H1 (cell line): ENCODE results near the gene PRELID1. TPM values are rescaled to one million over a fixed set of nuclear protein-coding genes. Genes with fewer than 3 reads are reported as not detected.

Source experiments
- CTCF ChIA-PET: fragments of 300-600 bp; sonication (Branson Sonifier 250); formaldehyde crosslinking; loops from one replicate; lab custom pipeline; 2021; ENCODE audit not compliant: partially characterized antibody; lab: Charles Lee
- POLR2A ChIA-PET: fragments of 300-600 bp; sonication (Branson Sonifier 250); formaldehyde crosslinking; loops from one replicate; lab custom pipeline; 2021; ENCODE audit warnings: inconsistent platforms; ENCODE audit not compliant: partially characterized antibody; lab: Charles Lee
- DNase-seq, 2 experiments: peaks; one replicate each; pipeline versions ENCODE4 v3.0.0 to v3.0.0-alpha.2; 2010 to 2022; ENCODE audit warnings: low spot score in 2 of 2, low read depth in 1 of 2, mixed read lengths in 1 of 2
- FAIRE-seq: peaks from 2 replicates; lab custom pipeline; 2011; peaks lifted over from hg19 to GRCh38; lab: Jason Lieb, UNC
- H2AFZ ChIP-seq: 2 replicates; pipeline ENCODE4 v1.8.1; 2012; ENCODE audit warnings: low read length, inconsistent platforms
- H2AK5ac ChIP-seq: 2 replicates; pipeline ENCODE4 v1.6.1; 2013; ENCODE audit warnings: low read depth, low read length
- H2BK120ac ChIP-seq: replicated peaks from 2 replicates; pipeline ENCODE3; 2013; ENCODE audit warnings: low read depth, low read length, inconsistent platforms
- H2BK12ac ChIP-seq: 2 replicates; pipeline ENCODE4 v1.6.1; 2013; ENCODE audit warnings: low read depth, low read length
- H2BK15ac ChIP-seq: 2 replicates; pipeline ENCODE4 v1.6.1; 2013; ENCODE audit warnings: low read length
- H2BK20ac ChIP-seq: 2 replicates; pipeline ENCODE4 v1.6.1; 2013; ENCODE audit warnings: low read length
- H2BK5ac ChIP-seq: 2 replicates; pipeline ENCODE4 v1.6.1; 2013; ENCODE audit warnings: low read depth, low read length
- H3K14ac ChIP-seq: 2 replicates; pipeline ENCODE4 v1.6.1; 2013; ENCODE audit warnings: inconsistent platforms; ENCODE audit not compliant: insufficient read length
- H3K18ac ChIP-seq: 2 replicates; pipeline ENCODE4 v1.6.1; 2013; ENCODE audit warnings: low read length; ENCODE audit errors: extremely low read depth
- H3K23ac ChIP-seq: 2 replicates; pipeline ENCODE4 v1.6.1; 2013; ENCODE audit warnings: inconsistent platforms; ENCODE audit not compliant: insufficient read length
- H3K23me2 ChIP-seq: 2 replicates; pipeline ENCODE4 v1.6.1; 2013; ENCODE audit warnings: low read depth, low read length
- H3K27ac ChIP-seq: 2 replicates; pipeline ENCODE4 v1.6.1; 2011; ENCODE audit warnings: low read depth, low read length, inconsistent platforms
- H3K27me3 ChIP-seq, 4 experiments: replicated peaks in 1 of 4; 1 replicate in 1 of 4; 2 replicates in 3 of 4; pipeline versions ENCODE4 v1.6.1 to v1.8.1; 2011 to 2013; ENCODE audit warnings: low read length in 3 of 4, mild to moderate bottlenecking in 3 of 4, inconsistent platforms in 2 of 4, mixed read lengths in 2 of 4, moderate library complexity in 1 of 4; ENCODE audit not compliant: control insufficient read depth in 3 of 4, insufficient read depth in 3 of 4; ENCODE audit errors: extremely low read depth in 1 of 4
- H3K36me3 ChIP-seq, 4 experiments: 2 replicates each; pipeline versions ENCODE4 v1.6.1 to v1.8.1; 2011 to 2013; ENCODE audit warnings: mild to moderate bottlenecking in 4 of 4, low read length in 3 of 4, moderate library complexity in 2 of 4, control low read depth in 1 of 4, inconsistent platforms in 1 of 4; ENCODE audit not compliant: insufficient read depth in 4 of 4, control insufficient read depth in 2 of 4
- H3K4ac ChIP-seq: replicated peaks from 2 replicates; pipeline ENCODE3; 2013; ENCODE audit warnings: low read length, low read depth, mixed read lengths, inconsistent platforms; ENCODE audit not compliant: insufficient read length
- H3K4me1 ChIP-seq, 4 experiments: replicated peaks in 1 of 4; 1 replicate in 1 of 4; 2 replicates in 3 of 4; pipeline versions ENCODE4 v1.6.1 to v1.8.1; 2011 to 2013; ENCODE audit warnings: low read length in 3 of 4, inconsistent platforms in 2 of 4, mixed read lengths in 1 of 4; ENCODE audit not compliant: insufficient read depth in 4 of 4, control insufficient read depth in 3 of 4
- H3K4me2 ChIP-seq, 2 experiments: 2 replicates each; pipeline versions ENCODE4 v1.6.1 to v1.8.1; 2011 to 2013; ENCODE audit warnings: low read depth in 2 of 2, low read length in 2 of 2, control low read depth in 1 of 2, inconsistent platforms in 1 of 2, mild to moderate bottlenecking in 1 of 2; ENCODE audit not compliant: insufficient read depth in 1 of 2
- H3K4me3 ChIP-seq, 4 experiments: fragments of 200-600, 300-600 bp in 1 of 4; sonication (generic), shearing (Covaris generic), sonication (Bioruptor Twin) in 1 of 4; 2 replicates each; pipeline versions ENCODE4 v1.5.1 to v1.8.1; 2011 to 2016; ENCODE audit warnings: low read length in 4 of 4, low read depth in 3 of 4, control low read depth in 2 of 4, inconsistent platforms in 2 of 4, mild to moderate bottlenecking in 2 of 4, mixed read lengths in 1 of 4, moderate library complexity in 1 of 4; ENCODE audit not compliant: insufficient read depth in 2 of 4; ENCODE audit errors: extremely low read depth in 1 of 4
- H3K56ac ChIP-seq: replicated peaks from 2 replicates; pipeline ENCODE3; 2013; ENCODE audit warnings: low read depth, mild to moderate bottlenecking, mixed read lengths, low read length, inconsistent platforms; ENCODE audit not compliant: insufficient read length
- H3K79me1 ChIP-seq: 2 replicates; pipeline ENCODE4 v1.6.1; 2013; ENCODE audit warnings: low read depth, low read length, control low read depth
- H3K79me2 ChIP-seq, 2 experiments: 2 replicates each; pipeline versions ENCODE4 v1.6.1 to v1.8.1; 2012 to 2013; ENCODE audit warnings: low read length in 2 of 2, mild to moderate bottlenecking in 2 of 2, inconsistent platforms in 1 of 2; ENCODE audit not compliant: insufficient read depth in 2 of 2, control insufficient read depth in 1 of 2
- H3K9ac ChIP-seq, 4 experiments: replicated peaks in 1 of 4; 1 replicate in 1 of 4; 2 replicates in 3 of 4; pipeline versions ENCODE4 v1.6.1 to v1.8.1; 2011 to 2013; ENCODE audit warnings: low read depth in 3 of 4, low read length in 3 of 4, control low read depth in 2 of 4, mild to moderate bottlenecking in 2 of 4, moderate library complexity in 2 of 4, inconsistent platforms in 1 of 4; ENCODE audit errors: extremely low read depth in 1 of 4
- H3K9me3 ChIP-seq, 2 experiments: 2 replicates each; pipeline versions ENCODE4 v1.6.1 to v1.8.1; 2012 to 2013; ENCODE audit warnings: mild to moderate bottlenecking in 2 of 2, moderate library complexity in 2 of 2, control low read depth in 1 of 2, inconsistent platforms in 1 of 2, low read depth in 1 of 2, low read length in 1 of 2, mixed read lengths in 1 of 2; ENCODE audit not compliant: insufficient read depth in 2 of 2
- H4K20me1 ChIP-seq, 2 experiments: replicated peaks in 1 of 2; 2 replicates each; pipeline versions ENCODE3 to v1.8.1; 2011 to 2013; ENCODE audit warnings: inconsistent platforms in 2 of 2, low read length in 2 of 2, mild to moderate bottlenecking in 1 of 2; ENCODE audit not compliant: insufficient read depth in 2 of 2, control insufficient read depth in 1 of 2
- H4K5ac ChIP-seq: 2 replicates; pipeline ENCODE4 v1.6.1; 2013; ENCODE audit warnings: low read length, low read depth, mixed read lengths, inconsistent platforms; ENCODE audit not compliant: insufficient read length
- H4K8ac ChIP-seq: 2 replicates; pipeline ENCODE4 v1.8.0; 2013; ENCODE audit warnings: mild to moderate bottlenecking, moderate library complexity, low read length, inconsistent platforms; ENCODE audit not compliant: insufficient read depth; ENCODE audit errors: extremely low read depth
- H4K91ac ChIP-seq: replicated peaks from 2 replicates; pipeline ENCODE3; 2013; ENCODE audit warnings: low read length, mixed read lengths, inconsistent platforms; ENCODE audit not compliant: insufficient read length
- ASH2L ChIP-seq: fragments of 200-600, 300-600 bp; sonication (generic); IDR thresholded peaks from one replicate; pipeline ENCODE4 v1.7.1; 2017; ENCODE audit warnings: low read length
- BRCA1 ChIP-seq: IDR thresholded peaks from 2 replicates; pipeline ENCODE4 v1.6.1; 2012; ENCODE audit warnings: low read depth, low read length, improper control_type of control experiment
- CBX5 ChIP-seq: fragments of 300-800, 300-1000 bp; sonication (generic); IDR thresholded peaks from 2 replicates; pipeline ENCODE4 v1.7.1; 2016; ENCODE audit warnings: antibody characterized with exemption, low read length, low read depth
- CHD2 ChIP-seq: IDR thresholded peaks from 2 replicates; pipeline ENCODE4 v1.6.1; 2012; ENCODE audit warnings: low read length, improper control_type of control experiment
- EP300 ChIP-seq, 2 experiments: IDR thresholded peaks; 1 replicate in 1 of 2; 2 replicates in 1 of 2; pipeline ENCODE4 v1.6.1; 2011 to 2012; ENCODE audit warnings: low read depth in 2 of 2, low read length in 2 of 2, mild to moderate bottlenecking in 2 of 2, borderline replicate concordance in 1 of 2, inconsistent platforms in 1 of 2, moderate library complexity in 1 of 2
- EZH2 ChIP-seq: fragments of 200-600 bp; sonication (generic); IDR thresholded peaks from 2 replicates; pipeline ENCODE4 v1.7.1; 2012; ENCODE audit warnings: low read depth, mild to moderate bottlenecking, moderate library complexity, low read length, inconsistent platforms; ENCODE audit not compliant: severe bottlenecking
- KDM5A ChIP-seq: fragments of 200-600 bp; IDR thresholded peaks from 2 replicates; pipeline ENCODE4 v1.7.1; 2012; ENCODE audit warnings: mild to moderate bottlenecking, low read length, inconsistent platforms, mixed read lengths
- POLR2A ChIP-seq, 2 experiments: IDR thresholded peaks; 1 replicate in 1 of 2; 2 replicates in 1 of 2; pipeline ENCODE4 v1.6.1; 2011; ENCODE audit warnings: low read depth in 2 of 2, low read length in 2 of 2, mild to moderate bottlenecking in 2 of 2; ENCODE audit errors: control extremely low read depth in 1 of 2
- POLR2AphosphoS5 ChIP-seq: IDR thresholded peaks from 2 replicates; pipeline ENCODE4 v1.6.1; 2011; ENCODE audit warnings: low read depth, low read length
- POU5F1 ChIP-seq: IDR thresholded peaks from 2 replicates; pipeline ENCODE4 v1.6.1; 2011; ENCODE audit warnings: low read depth, mild to moderate bottlenecking, low read length, moderate library complexity
- SRF ChIP-seq: IDR thresholded peaks from 2 replicates; pipeline ENCODE4 v1.6.1; 2011; ENCODE audit warnings: mild to moderate bottlenecking, low read depth, low read length, moderate library complexity
- YY1 ChIP-seq: IDR thresholded peaks from 2 replicates; pipeline ENCODE4 v1.6.1; 2011; ENCODE audit warnings: low read depth, mild to moderate bottlenecking, low read length
- WGBS, 2 experiments: shearing (Covaris generic) in 1 of 2; methylation state at CpG; one replicate each; pipeline versions ENCODE4 v1.1.6 to v1.1.7; 2013 to 2015; ENCODE audit warnings: low lambda C conversion rate in 2 of 2, mixed read lengths in 2 of 2, inconsistent platforms in 1 of 2, low coverage in 1 of 2, missing lambda C conversion rate in 1 of 2; ENCODE audit not compliant: insufficient replicate concordance in 2 of 2, insufficient coverage in 1 of 2, insufficient read length in 1 of 2; ENCODE audit errors: extremely low coverage in 1 of 2, missing lambda C conversion rate in 1 of 2; 5-methylcytosine and 5-hydroxymethylcytosine counted together
- polyA plus RNA-seq, 7 experiments: library from polyadenylated mRNA; depleted of rRNA in 3 of 7; stranded (reverse) in 5 of 7; unstranded in 2 of 7; fragments of >200 nt in 5 of 7; fragments of 200-250 nt in 2 of 7; gene quantifications; 1 replicate in 5 of 7; 2 replicates in 1 of 7; 4 replicates in 1 of 7; pipeline versions ENCODE4 v1.2.1 to v1.2.3, GENCODE V29; 2011 to 2013; ENCODE audit warnings: missing spikeins in 2 of 7, mixed read lengths in 2 of 7
- total RNA-seq: library from RNA; stranded (reverse); fragmentation: NEBNext Ultra II Directional; extraction: Animal tissue kit (Norgen Biotek cat#: 25700); gene quantifications from 2 replicates; pipeline ENCODE4 v1.2.1, GENCODE V29; 2021
- TF ChIP-seq, protein P1 (sequence below): IDR thresholded peaks from 2 replicates; pipeline ENCODE4 v1.6.1; 2011; ENCODE audit warnings: low read depth, mild to moderate bottlenecking, low read length; ENCODE audit not compliant: insufficient read depth

Gene PRELID1
- total and polyA plus RNA-seq, 2 of the 8 experiments (the other 6 are each of a cell fraction or from before 2014, with no cell fraction given) = 272 to 428 TPM

DNA sequence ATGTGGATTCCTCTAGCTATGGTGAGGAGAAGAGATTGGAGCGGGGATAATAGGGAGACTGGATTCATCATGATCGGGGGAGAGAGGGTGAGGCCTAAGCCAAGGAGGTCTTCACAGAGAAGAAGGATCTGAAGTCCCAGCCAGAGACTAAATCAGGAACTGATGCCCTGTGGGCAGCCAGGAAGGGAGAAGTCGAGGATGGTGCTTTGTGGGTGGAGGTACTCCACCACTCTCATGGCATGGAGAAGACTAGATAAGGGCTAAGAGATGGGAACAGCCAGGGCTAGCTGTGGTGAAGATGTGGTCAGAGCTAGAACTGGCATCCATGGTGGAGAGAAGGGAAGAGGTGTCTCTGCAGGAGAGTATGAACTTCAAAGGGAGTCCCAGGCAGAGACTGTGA is 51.1 kb downstream of the PRELID1 start:
- H2BK12ac ChIP-seq = peak overlapping the region; percentile 50; the same call in 1 of the 2 replicates
- H2AK5ac ChIP-seq = no peak overlapping the region
- WGBS, 2 experiments = 66% methylated on average over 3 of the region's 3 CpGs; no CpG with 5 or more reads in 1 of the 2 experiments
- no peak for DNase-seq
- H3K4ac ChIP-seq = no peak overlapping the region
- no peak overlapping the region for H2BK120ac ChIP-seq
- peaks cover 0 to 5% of the 10 kb centered on the region in 2 experiments for H4K20me1 ChIP-seq
- H3K4me1 ChIP-seq = peaks cover 0 to 10% (median 4%) of the 10 kb centered on the region in 4 experiments; a peak in 4 of 7 replicates
- TF ChIP-seq ASH2L (no peak), POU5F1 (no peak), EP300 (IDR thresholded peaks at IDR 0.05; ENCODE audit: borderline replicate concordance in 1 of 2, low read depth in 2 of 2, low read length in 2 of 2) (no peak), POLR2A (IDR thresholded peaks at IDR 0.05; ENCODE audit: control extremely low read depth in 1 of 2, low read depth in 2 of 2, low read length in 2 of 2) (no peak), SRF (no peak), EZH2 (no peak), KDM5A (no peak), POLR2AphosphoS5 (no peak), BRCA1 (no peak), CBX5 (no peak), YY1 (no peak), CHD2 (no peak)
- TF ChIP-seq, protein P1, sequence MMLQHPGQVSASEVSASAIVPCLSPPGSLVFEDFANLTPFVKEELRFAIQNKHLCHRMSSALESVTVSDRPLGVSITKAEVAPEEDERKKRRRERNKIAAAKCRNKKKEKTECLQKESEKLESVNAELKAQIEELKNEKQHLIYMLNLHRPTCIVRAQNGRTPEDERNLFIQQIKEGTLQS = no peak
- H3K4me3 ChIP-seq = no peak overlapping the region
- H3K36me3 ChIP-seq = no peaks in the 10 kb centered on the region
- H3K27ac ChIP-seq = no peak overlapping the region
- no peak overlapping the region for H2AFZ ChIP-seq
- no peak overlapping the region for H4K8ac ChIP-seq
- POLR2A ChIA-PET = interaction anchor here (0.6 to 8.1 kb wide), 4 partner anchors 11 to 117 kb away, joined by 3 to 66 read pairs (median 4); no protein-coding TSS in a partner anchor
- no peak overlapping the region for H2BK20ac ChIP-seq
- H3K23ac ChIP-seq = no peak overlapping the region
- peaks cover 10 to 16% of the 10 kb centered on the region in 2 experiments for H3K79me2 ChIP-seq
- H3K14ac ChIP-seq = no peak overlapping the region
- peaks cover 0 to 5% (median 0%) of the 10 kb centered on the region in 4 experiments; a peak in 2 of 7 replicates for H3K27me3 ChIP-seq
- no peak overlapping the region for H4K91ac ChIP-seq
- H2BK15ac ChIP-seq = no peak overlapping the region
- FAIRE-seq = no peak
- peaks cover 12% of the 10 kb centered on the region; the same call in 1 of the 2 replicates for H3K79me1 ChIP-seq
- CTCF ChIA-PET = interaction anchor here (3.1 to 11.2 kb wide), 2 partner anchors 14 to 19 kb away, joined by 11 to 142 read pairs; no protein-coding TSS in a partner anchor
- no peak overlapping the region for H4K5ac ChIP-seq
- no peak overlapping the region for H2BK5ac ChIP-seq
- H3K18ac ChIP-seq = no peak overlapping the region
- no peak overlapping the region for H3K9ac ChIP-seq
- no peak overlapping the region for H3K4me2 ChIP-seq
- no peaks in the 10 kb centered on the region for H3K9me3 ChIP-seq
- H3K23me2 ChIP-seq = peaks cover 8% of the 10 kb centered on the region
- H3K56ac ChIP-seq = no peak overlapping the region
